ENCODE results near the gene TIMP2. TPM values are rescaled to one million over a fixed set of nuclear protein-coding genes. Genes with fewer than 3 reads are reported as not detected.

The TIMP2 gene
- total RNA-seq, 1 experiment from 2014 or later, result 29.0 TPM

DNA sequence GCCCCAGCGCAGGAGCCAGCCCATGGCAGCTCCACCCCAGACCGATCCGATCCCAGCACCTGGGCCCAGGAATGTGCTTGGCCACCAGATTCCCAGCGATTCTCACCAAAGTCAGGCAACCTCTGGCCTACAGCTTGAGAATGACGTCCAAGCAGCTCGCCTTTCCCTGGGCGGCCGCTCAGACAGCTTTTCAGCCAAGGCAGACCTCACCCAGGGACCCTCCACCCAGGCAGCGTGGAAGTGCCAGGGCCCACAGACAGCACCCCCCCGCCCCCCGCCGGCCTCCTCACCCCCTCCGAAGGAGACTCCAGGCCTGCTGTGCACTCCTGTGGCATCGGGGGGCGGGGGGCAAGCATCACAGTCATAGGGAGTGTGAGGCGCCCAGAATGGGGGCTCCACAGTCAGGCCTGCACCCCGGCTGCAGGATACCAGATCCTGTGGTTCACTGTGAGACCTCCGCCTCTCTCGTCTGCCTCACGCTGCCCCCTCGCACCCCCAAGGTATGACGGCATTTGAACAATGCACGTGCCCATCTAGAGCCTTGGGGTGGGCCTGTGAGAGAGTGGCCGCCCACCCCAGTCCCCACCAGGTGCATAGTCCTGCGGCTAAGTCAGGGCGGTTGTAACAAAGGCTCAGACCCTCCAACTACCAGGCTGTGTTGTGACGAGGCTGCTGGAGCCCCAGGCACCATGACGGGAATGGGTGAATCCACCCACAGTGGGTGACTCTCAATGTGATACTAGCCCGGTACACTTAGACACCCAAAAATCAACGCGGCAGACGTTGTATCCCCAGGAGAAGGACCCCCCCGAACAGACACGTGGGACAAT is 28.1 kb downstream of the TIMP2 start:
- Mint-ChIP-seq H3K27ac (0 out of 7 replicates have a peak overlapping the region, but pooled peaks of 1 of the 3 experiments have one; percentile 31), H3K4me3 (no peak overlapping the region)
- no peaks in the 10 kb centered on the region for H4K20me1 ChIP-seq (ENCODE audit: control insufficient read depth, insufficient read depth, insufficient read length)

More for the DNA sequence above, 28.1 kb downstream of the TIMP2 start:
- Mint-ChIP-seq H3K9me3 (no peaks in the 10 kb centered on the region; a peak in 1 of 5 replicates), H3K27me3 (ENCODE audit: low read depth) (no peaks in the 10 kb centered on the region), H3K36me3 (ENCODE audit: insufficient read depth in 1 of 3, low read depth in 3 of 3) (peaks cover 0 to 6% (median 5%) of the 10 kb centered on the region in 3 experiments; a peak in 6 of 7 replicates), H3K4me1 (peaks cover 18 to 41% of the 10 kb centered on the region in 2 experiments)
- H2BK20ac ChIP-seq (ENCODE audit: low read depth, low read length, poor library complexity, severe bottlenecking), result no peak overlapping the region
- no peak overlapping the region for H3K9ac ChIP-seq (ENCODE audit: extremely low read depth, insufficient read length, low read length)
- H3K27me3 ChIP-seq (ENCODE audit: insufficient read depth, low read length), result no peaks in the 10 kb centered on the region
- TF ChIP-seq, protein P1, sequence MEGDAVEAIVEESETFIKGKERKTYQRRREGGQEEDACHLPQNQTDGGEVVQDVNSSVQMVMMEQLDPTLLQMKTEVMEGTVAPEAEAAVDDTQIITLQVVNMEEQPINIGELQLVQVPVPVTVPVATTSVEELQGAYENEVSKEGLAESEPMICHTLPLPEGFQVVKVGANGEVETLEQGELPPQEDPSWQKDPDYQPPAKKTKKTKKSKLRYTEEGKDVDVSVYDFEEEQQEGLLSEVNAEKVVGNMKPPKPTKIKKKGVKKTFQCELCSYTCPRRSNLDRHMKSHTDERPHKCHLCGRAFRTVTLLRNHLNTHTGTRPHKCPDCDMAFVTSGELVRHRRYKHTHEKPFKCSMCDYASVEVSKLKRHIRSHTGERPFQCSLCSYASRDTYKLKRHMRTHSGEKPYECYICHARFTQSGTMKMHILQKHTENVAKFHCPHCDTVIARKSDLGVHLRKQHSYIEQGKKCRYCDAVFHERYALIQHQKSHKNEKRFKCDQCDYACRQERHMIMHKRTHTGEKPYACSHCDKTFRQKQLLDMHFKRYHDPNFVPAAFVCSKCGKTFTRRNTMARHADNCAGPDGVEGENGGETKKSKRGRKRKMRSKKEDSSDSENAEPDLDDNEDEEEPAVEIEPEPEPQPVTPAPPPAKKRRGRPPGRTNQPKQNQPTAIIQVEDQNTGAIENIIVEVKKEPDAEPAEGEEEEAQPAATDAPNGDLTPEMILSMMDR (conservative IDR thresholded peaks at IDR 0.05), result no peak
- H3T11ph ChIP-seq (ENCODE audit: low read length), result no peak overlapping the region
- no peaks in the 10 kb centered on the region for H3K79me1 ChIP-seq (ENCODE audit: insufficient read depth, low read depth, low read length, poor library complexity, severe bottlenecking)
- H3K56ac ChIP-seq (ENCODE audit: insufficient read length, low read depth, low read length), result no peak overlapping the region
- H4K91ac ChIP-seq (ENCODE audit: insufficient read length, low read depth, low read length), result no peak overlapping the region
- H2AFZ ChIP-seq (ENCODE audit: low read length), result no peak overlapping the region
- H3K79me2 ChIP-seq (ENCODE audit: insufficient read depth, low read length), result 0 out of 2 replicates have a peak, but pooled peaks cover 3% of the 10 kb centered on the region
- no peak overlapping the region for H3K18ac ChIP-seq (ENCODE audit: insufficient read length, low read depth, low read length)
- H2AK5ac ChIP-seq (ENCODE audit: insufficient read length, low read length), result no peak overlapping the region
- H3K23ac ChIP-seq (ENCODE audit: insufficient read length, low read depth, low read length), result no peak overlapping the region
- H3K27ac ChIP-seq (ENCODE audit: insufficient read length, low read depth, low read length), result no peak overlapping the region
- H4K5ac ChIP-seq (ENCODE audit: insufficient read length, low read depth, low read length), result no peak overlapping the region
- no CpG with 5 or more reads among the region's 34 CpGs for WGBS (ENCODE audit: extremely low coverage, insufficient read length, low lambda C conversion rate)
- no peak for DNase-seq
- no peak overlapping the region for H3K4me2 ChIP-seq (ENCODE audit: insufficient read depth, insufficient read length, low read length)
- H3K14ac ChIP-seq (ENCODE audit: insufficient read depth, low read length), result no peak overlapping the region
- no peak overlapping the region for H2BK5ac ChIP-seq (ENCODE audit: insufficient read length, low read length)
- H2BK15ac ChIP-seq (ENCODE audit: low read depth, low read length), result no peak overlapping the region
- H4K8ac ChIP-seq (replicated peaks; ENCODE audit: insufficient read length, low read depth, low read length), result no peak overlapping the region
- H3K23me2 ChIP-seq (ENCODE audit: insufficient read length, low read depth, low read length, poor library complexity, severe bottlenecking), result no peaks in the 10 kb centered on the region
- H3K9me3 ChIP-seq (ENCODE audit: control insufficient read depth, low read depth, low read length), result no peaks in the 10 kb centered on the region
- no peak overlapping the region for H2BK12ac ChIP-seq (ENCODE audit: insufficient read length, low read depth, low read length)
- no peak overlapping the region for H2BK120ac ChIP-seq (ENCODE audit: low read depth, low read length, poor library complexity, severe bottlenecking)
- no peak overlapping the region for H3K4ac ChIP-seq (ENCODE audit: low read depth, low read length)
- H3K4me1 ChIP-seq (ENCODE audit: insufficient read depth, low read length), result 0 out of 2 replicates have a peak, but pooled peaks cover 1% of the 10 kb centered on the region

Data from H9 (cell line).